COLO829 (cell line): Measurements from ENCODE around the gene CCDC50.
A peak's percentile ranks its signal among the peaks of the same experiment; 100 is the strongest.

Source experiments
- DNase-seq: peaks from one replicate; pipeline ENCODE4 v3.0.0; 2012; ENCODE audit warnings: low spot score

The CCDC50 gene

DNA sequence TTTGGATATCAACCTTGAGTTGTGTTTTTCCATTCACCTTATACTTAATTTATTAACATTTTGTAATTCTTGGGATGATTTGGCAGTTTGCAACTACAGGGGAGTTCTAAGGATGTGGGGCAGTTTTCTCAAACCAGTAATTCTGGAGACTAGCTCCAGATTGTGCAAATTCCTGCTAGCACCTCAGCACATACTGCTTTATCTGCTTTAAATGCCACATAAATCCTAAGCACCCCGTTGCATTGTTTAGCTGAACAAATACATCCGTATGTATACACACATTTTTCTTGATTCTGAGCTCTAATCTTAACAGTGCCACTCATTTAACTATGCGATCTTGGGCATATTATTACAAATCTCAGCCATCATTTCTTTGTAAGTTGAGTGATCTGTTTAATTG is 18.0 kb downstream of the CCDC50 start:
- no peak for DNase-seq

DNA sequence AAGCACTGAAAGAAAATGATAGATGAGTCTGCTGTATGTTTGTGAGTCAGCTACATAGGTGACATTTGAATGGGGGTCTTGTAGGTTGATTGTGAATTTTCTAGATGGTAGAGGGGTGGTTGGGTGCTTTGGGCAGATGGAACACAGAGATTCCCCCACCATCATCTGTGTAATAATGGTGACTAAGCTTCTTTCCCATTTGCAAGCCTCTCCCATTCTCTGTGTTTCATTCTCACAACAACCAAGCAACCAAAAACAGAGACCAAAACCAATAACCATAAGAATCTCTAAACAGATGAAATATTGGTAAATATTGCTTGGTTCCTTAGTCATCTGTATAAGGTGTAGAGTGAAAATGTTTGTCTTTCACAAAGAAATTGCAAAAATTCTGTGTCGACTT is 18.9 kb downstream of the CCDC50 start:
- DNase-seq: no peak

DNA sequence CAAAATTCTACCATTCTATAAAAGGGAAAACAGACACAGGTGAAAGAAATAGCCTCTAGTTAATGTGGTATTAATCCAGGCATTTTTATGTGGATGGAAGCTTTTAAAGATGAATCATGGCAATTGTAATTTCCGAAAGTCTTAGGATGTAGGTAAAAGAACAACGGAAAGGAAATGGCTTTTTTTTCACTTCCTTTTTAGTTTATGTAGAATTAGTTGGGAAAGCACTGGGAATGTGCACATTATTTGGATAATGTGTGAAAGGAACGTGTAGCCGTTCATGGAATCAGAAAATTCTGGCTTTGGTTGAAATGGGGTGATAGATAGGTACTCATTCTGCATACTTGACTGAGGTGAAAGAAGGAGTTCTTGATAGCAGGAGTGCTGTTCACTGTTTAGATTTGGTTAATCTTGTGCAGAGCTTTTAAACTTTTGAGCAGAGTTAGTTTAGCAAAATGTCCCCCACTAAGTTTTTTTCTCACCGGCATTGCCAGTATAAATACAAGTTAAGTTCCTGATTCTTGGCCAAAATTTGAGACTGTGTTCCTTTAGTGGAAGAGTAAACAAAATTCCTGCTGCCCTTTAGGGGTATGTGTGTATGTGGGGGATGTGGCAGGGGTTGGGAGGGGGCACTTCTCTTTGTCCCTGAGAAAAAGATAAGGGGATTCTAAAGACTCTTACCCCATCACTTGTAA is 21.3 kb downstream of the CCDC50 start:
- DNase-seq: no peak

DNA sequence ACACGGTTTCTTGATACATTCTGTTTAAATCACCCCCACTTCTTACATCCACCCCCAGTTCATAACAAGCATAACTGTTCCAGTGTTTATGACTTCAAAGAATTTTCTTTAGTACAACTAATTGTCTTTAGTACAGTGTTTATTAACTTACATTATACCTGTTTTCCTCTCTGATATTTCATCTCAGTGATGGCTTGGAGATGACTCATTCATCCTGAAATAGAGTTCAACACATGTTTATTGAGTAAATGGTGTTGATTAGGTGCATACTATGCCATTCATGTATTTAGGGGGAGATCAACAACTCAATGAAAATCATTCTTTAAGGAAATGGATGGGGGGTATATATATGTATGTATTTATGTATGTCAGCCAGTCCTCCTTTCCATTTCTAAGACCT is 22.8 kb downstream of the CCDC50 start:
- DNase-seq: no peak

DNA sequence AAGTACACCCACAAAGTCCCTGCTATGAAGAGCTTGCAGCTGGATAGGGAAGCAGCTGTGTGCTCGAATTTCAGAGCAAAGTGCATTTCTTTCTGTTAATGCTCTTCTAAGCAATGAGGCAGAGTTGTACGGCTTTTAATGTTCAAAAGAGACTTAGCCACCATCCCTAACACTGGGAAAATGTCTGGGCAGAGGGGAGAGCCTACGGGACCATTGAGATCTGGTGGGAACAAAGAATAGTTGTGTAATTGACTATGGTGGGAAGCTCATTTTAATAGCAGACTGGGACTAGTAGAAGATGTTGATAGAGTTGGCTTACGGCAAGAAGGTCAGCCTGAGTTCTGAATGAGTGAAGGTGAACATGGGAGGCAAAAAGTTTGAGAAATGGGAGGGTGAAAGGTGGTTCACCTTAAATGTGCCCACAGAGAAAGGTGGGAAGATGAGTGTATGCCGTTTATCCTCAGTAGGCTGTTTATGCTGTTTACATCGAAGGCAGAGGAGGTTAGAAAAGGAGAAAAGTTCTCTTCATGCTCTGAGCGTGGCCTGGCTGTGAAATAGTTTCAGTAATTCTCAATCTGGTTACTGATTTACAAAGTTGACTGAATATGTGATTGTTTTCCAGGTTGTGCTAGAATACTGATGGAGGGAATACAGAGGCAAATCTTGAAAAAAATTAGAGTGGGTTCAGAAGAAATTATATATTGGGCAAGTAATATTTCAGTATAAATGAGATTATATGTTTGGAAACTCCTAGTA is 24.0 kb downstream of the CCDC50 start:
- no peak for DNase-seq

DNA sequence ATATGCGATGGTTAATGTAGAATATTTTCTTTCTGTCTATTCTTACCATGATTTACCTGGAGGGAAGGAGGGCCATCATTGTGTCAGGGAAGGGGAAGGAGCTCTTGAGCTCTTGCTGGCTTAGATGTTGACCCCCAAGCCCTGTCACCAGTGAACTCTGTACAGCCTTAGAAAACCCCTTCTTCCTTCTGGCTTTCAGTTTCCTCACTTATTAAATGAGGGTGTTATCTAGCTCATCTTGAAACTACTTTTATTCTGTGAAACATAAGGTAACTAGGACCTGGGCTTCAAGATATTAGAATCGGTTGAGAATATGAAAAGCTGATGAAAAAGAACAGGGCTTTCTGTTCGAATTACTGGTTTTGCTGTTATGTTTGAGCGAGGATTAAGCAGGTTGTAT is 26.2 kb downstream of the CCDC50 start:
- no peak for DNase-seq

DNA sequence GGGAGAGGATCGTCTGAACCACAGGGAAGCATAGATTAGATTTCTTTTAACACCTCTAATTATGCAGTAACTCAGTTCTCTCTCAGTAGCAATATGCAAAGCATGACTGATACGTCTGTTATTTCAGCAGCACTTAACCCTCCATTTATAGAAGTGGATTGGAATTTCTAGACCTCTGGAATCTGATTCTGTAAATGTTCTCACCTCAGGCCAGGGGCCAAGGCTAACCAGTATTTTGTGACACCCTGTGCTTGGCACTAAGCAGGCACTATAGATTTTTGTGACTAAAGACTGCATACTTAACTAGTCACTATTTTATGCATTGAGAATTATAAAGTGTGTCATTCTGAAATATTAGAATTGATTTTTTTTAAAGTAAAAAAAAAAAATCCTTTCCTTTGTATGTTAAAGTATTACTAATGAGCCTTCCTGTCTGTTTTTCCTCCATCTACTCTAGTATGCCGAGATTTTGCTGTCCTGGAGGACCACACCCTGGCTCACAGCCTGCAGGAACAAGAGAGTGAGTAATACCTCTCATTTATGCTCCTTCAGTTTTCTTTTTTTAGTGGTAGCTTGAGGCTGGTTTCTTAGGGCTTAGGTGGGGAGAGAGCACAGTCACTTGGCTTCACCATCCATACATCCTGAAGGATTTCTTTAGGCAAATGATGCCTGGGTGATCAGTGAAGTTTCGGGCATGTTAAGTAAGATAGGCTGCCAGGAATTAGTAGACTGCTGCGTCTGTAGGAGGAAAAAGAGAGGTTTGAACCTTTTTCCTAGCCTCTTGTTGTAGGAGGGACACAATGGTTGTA is 27.6 kb downstream of the CCDC50 start:
- DNase-seq: no peak

DNA sequence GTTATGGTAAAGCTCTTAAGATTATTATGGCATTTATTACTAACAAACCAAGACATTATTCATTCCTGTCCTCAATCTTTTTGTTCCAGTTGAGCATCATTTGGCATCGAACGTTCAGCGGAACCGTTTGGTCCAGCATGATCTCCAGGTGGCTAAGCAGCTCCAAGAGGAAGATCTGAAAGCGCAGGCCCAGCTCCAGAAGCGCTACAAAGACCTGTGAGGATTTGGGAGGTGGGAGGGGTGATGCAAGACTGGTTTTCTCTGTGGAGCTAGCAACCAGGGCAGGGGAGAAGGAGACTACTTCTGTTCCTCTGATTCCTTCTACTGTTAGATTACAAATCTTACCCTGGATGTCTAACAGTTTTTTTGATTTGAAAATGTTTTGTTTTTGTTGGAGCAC is 28.7 kb downstream of the CCDC50 start:
- DNase-seq: no peak

DNA sequence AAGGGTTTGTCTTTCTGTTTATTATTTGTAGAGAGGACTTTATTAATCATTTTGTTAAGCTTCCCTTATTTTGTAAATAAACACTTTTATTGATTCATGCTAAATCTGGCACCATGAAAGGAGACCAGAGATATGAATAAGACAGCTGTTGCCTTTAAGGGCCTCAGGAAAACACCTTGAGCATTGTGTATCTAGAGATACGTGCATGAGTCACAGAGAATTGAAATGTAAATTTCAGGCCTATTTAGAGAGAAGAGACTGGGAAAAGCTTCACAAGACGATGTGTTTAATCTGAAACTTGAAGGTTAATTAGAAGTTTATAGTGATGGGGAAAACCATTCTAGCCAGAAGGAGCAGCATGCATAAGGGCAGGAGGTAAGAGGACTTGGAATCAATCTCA is 29.7 kb downstream of the CCDC50 start:
- DNase-seq: no peak

DNA sequence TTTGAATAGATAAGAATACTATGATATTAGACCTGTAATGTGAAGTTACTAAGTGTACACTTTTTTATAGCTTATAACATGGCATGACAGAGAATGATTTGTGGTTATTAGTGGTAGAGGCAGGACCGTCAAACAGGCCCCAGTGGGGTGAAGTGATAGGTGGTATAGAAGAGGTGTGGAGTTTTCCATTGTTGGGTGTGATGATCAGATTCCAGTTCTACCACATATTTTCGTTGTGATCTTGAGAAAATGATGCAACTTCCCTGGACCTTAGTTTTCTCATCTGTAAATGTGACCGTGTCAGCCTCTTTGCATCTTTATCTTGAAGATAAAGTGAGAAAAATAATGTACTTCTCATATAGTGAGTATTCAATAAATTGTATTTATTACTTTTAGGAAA is 31.4 kb downstream of the CCDC50 start:
- DNase-seq: no peak

DNA sequence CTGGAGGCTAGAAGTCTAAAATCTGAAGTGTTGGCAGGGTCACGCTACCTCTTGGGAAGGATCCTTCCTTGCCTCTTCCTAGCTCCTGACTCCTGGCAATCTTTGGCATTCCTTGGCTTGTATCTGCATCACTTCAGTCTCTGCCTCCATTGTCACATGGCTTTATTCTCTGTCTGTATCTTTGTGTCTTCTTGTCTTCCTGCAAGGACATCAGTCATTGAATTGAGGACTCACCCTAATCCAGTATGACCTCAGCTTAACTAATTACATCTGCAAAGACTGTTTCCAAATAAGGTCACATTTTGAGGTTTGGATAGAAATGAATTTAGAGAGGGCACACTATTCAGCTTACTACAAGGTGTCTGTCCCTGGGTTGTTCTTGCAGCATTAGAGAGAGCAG is 32.3 kb downstream of the CCDC50 start:
- no peak for DNase-seq

DNA sequence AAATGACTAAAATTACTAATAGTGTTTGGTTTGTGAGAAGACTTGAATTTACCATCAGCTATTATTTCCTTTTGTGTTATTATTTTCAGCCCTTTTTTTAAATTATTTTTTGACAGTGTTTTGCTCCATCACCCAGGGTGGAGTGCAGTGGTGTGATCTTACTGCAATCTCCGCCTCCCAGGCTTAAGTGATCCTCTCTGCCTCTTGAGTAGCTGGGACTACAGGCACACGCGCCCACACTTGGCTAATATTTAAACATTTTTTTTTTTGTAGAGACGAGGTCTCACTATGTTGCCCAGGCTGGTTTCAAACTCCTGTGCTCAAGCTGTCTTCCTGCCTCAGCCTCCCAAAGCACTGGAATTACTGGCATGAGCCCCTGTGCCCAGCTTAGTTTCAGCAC is 32.8 kb downstream of the CCDC50 start:
- DNase-seq: no peak

DNA sequence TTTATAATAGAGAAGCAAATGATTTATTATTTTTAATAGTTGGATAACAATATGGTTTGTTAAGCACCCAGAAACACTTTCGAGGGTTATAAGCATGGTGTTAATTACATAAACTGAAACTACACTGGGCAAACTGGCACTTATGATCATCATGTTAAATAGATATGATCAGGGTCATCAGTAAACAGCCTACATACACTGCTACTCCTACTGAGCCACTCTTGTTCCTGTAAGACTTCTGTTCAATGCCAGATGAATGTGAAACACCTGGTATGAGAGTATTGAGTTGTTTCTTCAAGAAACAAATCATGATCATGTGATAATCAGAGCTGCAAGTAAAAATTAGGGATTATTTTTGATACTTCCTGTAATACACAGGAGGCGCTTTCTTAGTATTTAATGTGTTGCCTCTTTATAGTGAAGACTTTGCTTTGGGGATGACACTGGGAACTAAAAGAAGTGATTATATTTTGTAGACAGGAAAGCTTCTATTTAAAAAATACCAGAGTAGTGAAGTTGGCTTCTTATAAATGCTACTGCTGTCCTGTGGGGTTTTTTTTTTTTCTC is 33.4 kb downstream of the CCDC50 start:
- DNase-seq: peak; percentile 89

DNA sequence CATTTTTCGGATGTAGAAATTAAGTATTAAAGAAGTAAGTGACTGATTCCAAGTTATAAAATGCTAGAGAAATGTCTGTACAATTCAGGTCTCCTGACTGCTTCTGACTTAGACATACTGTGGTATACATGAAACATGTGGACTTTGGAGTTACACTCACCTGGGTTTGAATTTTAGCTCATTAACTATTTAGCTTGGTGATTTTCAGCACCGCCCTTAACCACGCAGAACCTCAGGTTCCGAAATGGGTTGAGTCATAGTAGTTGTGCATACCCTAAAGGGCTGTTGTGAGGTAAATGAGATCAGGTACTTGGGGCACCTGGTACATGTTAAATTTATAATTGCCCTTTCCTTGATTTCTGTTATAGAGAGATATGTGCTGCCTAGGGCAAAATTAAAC is 34.0 kb downstream of the CCDC50 start:
- no peak for DNase-seq

DNA sequence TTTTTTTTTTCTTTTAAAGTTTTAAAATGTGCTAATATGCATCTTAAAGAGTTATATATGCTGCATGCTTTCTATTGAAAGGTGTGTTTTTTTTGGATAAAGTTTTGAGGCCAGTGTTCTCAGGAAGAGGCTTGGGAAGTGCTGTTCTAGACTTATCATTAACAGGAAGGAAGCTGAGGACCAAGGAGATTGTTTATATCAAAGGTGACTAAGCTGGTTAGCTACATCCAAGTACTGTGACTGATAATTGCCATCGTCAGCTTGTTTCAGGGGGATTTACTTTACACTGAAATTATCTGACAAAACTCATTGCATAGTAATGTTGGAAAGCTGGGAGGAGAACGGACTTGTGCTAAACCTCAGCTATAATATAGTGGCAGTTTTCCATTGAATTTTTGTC is 37.5 kb downstream of the CCDC50 start:
- DNase-seq: no peak

DNA sequence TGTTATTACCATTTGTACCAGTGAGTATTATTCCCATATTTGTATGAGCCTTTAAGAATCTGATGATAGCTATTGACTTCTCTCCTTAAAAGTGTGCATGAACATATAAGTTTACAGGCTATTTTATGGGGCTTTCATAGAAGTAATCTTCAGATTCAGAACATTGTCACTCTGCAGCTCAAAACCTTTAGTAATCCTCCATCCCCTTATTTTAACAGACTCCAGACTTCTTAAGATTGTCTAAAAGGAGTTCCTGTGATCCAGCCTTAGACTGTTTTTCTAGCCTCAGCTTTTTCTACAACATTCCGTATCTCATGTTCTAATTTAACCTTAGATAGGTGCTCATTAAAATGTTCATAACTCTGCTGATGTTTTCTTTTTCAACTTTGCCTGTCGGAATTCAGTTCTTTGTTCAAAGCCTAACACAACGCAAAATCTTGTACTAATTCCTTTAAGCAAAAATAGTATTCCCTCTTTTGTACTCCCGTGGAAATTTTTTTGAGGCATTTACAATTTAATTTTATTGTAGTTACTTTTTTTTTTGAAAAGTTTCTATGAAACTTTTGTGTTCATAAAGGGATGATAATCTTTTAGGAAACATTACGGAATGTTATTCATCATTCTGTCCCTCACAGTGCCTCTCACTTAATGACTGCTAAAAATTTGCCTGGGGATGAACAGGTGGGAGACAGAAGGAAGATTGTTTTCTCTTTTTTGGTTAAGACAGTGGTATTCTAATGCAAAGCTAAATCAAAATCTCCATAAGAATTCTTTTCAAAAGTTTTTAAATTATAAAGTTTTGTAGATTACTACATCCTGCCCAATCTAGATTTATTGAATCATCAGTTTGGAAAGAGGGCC is 39.8 kb downstream of the CCDC50 start:
- DNase-seq: peak; percentile 50

DNA sequence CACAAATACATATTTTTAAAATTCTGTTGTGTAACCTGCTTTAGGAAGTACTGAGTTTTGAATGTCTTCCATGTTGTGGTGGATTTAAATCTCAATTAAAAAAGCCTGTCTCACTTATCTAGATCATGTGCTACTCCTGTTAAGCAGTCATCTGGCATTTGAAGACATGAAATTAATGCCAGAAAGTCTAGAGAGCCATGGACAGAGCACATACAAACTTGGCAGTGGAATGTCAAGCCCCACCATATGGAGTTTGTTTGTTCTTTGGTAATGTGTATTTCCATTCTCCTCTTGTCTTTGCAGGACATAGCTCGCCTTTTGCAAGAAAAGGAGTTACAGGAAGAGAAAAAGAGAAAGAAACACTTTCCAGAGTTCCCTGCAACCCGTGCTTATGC is 40.4 kb downstream of the CCDC50 start:
- DNase-seq: peak; percentile 20

DNA sequence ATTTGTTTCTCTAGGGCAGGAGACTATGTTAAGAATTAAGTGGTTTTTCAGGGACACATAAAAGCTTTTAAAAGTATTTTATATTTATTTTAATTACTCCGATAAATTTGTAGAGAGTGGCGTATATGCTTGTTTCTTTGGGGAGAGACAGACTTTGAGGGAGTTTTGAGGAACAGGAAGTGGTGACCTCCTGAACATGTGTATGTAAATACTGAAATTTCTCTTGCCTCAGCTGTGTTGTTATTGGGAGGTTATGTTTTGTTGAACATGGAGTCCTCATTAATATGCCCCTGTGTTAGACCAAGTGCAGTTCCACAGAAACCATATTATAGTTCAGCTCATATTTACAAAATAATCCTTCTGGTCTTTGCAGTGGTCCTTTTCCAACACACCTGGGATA is 42.9 kb downstream of the CCDC50 start:
- DNase-seq: no peak

DNA sequence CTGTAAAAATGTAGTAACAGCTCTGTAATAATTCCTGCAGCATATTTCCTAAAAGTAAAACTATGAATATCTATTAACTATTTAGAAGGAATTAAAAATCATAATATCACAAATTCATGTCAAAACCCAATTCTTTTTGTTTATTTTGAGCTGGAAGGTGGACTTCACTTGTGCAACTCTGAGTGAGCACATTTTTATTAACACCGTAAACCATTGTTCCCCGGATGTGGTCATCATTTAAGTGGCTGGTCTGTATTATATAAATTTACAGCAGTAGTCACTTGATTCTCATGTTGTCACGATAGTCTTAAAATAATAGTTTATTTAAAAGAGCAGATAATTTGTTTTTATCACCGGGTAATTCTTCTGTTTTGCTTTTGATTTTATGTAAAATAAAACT is 44.1 kb downstream of the CCDC50 start:
- no peak for DNase-seq

DNA sequence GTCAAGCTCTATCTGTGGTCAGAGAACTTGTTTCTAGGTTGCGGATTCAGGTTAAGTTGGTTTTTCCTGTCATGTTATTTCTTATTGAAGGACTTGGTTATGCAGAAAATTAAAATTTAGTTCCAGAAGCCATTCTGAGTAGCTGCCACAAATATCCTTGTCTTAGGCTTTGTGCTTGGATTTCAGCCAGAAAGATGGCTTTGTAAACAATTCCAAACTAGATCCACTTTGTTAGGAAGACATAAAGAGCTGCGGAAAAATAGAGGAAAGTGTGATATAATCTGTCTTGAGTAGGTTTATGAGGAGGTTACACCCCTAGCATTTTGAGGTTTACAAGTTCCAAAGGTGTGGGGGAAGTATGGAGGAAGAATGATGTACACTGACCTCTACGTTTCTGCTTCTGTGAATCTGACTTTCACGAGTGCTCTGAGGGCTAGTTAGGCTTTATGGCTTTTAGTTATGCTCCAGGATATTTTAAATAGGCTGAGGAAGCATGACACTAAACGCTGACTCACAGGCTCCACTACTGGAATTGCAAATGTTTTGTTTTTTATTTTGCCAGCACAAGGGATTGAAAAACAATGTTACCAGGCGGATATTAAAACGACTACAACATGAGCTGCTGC is 47.4 kb downstream of the CCDC50 start:
- peak; percentile 77 for DNase-seq

DNA sequence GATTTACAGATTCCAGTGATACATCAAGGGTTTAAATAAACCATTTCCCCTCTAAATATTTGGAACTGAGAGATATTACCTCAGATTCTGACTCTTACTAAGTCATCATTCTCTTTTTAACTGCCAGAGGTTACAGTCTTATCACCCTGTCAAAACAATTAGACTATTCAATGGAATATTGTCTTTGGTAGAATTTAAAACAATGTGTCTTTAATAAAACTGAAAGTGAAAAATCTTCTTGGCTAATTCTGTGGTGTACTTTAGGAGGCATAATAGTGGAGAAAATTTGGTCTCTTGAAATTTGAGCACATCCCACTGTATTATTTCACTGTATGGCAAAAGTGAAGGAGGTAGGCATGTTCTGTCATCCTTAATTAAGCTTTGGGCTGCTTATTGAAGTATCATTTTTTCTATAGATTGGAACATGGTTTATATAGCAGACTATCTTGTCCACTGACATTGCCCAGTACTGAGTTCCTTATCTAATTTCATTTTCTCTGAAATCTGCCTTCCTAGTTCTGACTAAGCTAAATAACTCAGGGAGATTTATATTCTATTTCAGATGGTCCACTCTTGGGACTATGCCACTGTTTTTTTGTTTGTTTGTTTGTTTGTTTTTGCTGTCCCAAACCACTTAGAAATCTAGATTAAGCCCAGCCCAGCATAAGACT is 49.1 kb downstream of the CCDC50 start:
- DNase-seq: peak; percentile 45
